Stimulated activated CD8-positive, alpha-beta memory T cell treated with anti-CD3 and anti-CD28 coated beads, Interleukin-15, amount 100 ng/mL, for 24 hours (primary cell): ENCODE data around the gene MIB1.
"Not testable (repeated sequence)": the region's sequence is repeated elsewhere in the genome, so short reads cannot be mapped to it uniquely, and the experiment has no call there.

ENCODE experiments used
- DNase-seq: peaks from one replicate; pipeline ENCODE4 v3.0.0-alpha.2; 2020; ENCODE audit warnings: low read depth

MIB1 gene

GRCh38 chr18:21740538-21741311, at the start of gene MIB1:
MIB1 (plus strand) TSS chr18:21740792; CDS start chr18:21741584, 792 bp downstream.
- peak; percentile 98 for DNase-seq

- no peak for DNase-seq
Observed at GRCh38 chr18:21693322-21693721, 47.3 kb upstream of the MIB1 start.

- no peak for DNase-seq
Observed at GRCh38 chr18:21700528-21701075, 40.0 kb upstream of the MIB1 start.

- DNase-seq: no peak
Observed at GRCh38 chr18:21701621-21702020, 39.0 kb upstream of the MIB1 start.

- no peak for DNase-seq
Observed at GRCh38 chr18:21702602-21703001, 38.0 kb upstream of the MIB1 start.

GRCh38 chr18:21703241-21703820, 37.3 kb upstream of the MIB1 start:
- no peak for DNase-seq

- DNase-seq: peak; percentile 73
Observed at GRCh38 chr18:21704603-21705364, 35.8 kb upstream of the MIB1 start, which contains the start of gene ABHD3. ABHD3 (minus strand) TSS chr18:21704774; CDS start chr18:21704665, 109 bp downstream.

GRCh38 chr18:21706386-21706865, 34.2 kb upstream of the MIB1 start:
- no peak for DNase-seq

- DNase-seq: not testable (repeated sequence)
Observed at GRCh38 chr18:21707130-21707529, 33.5 kb upstream of the MIB1 start.

- no peak for DNase-seq
Observed at GRCh38 chr18:21714474-21714873, 26.1 kb upstream of the MIB1 start.

GRCh38 chr18:21722687-21723086, 17.9 kb upstream of the MIB1 start:
- DNase-seq: no peak

GRCh38 chr18:21725201-21725600, 15.4 kb upstream of the MIB1 start:
- no peak for DNase-seq

- no peak for DNase-seq
Observed at GRCh38 chr18:21727702-21728101, 12.9 kb upstream of the MIB1 start.

GRCh38 chr18:21733011-21733410, 7.6 kb upstream of the MIB1 start:
- DNase-seq: no peak

GRCh38 chr18:21735452-21736015, 5.1 kb upstream of the MIB1 start:
- no peak for DNase-seq

GRCh38 chr18:21736926-21737325, 3.7 kb upstream of the MIB1 start:
- not testable (repeated sequence) for DNase-seq

GRCh38 chr18:21739604-21740537, 721 bp upstream of the MIB1 start:
- DNase-seq: no peak

- DNase-seq: no peak
Observed at GRCh38 chr18:21741312-21741561, 645 bp downstream of the MIB1 start.

- DNase-seq: peak; percentile 3
Observed at GRCh38 chr18:21741562-21742314, 1.1 kb downstream of the MIB1 start.

- DNase-seq: no peak
Observed at GRCh38 chr18:21742315-21742687, 1.7 kb downstream of the MIB1 start.
